Endothelial cell of umbilical vein (primary cell): ENCODE measurements around the gene PTGER4. TPM values are rescaled to one million over a fixed set of nuclear protein-coding genes. Genes with fewer than 3 reads are reported as not detected.
"Not testable (repeated sequence)": the region's sequence is repeated elsewhere in the genome, so short reads cannot be mapped to it uniquely, and the experiment has no call there.

Experiments used
- BruUV-seq: library from RNA; stranded (reverse); fragments of 400-500 nt; replicated peaks from 2 replicates; lab custom pipeline; 2021; lab: Mats Ljungman, UMichigan
- CTCF ChIA-PET: fragments of 300-600, 350-600 bp; sonication (Branson Sonifier 250); formaldehyde crosslinking; loops from one replicate; lab custom pipeline; 2021; ENCODE audit warnings: antibody characterized with exemption, inconsistent platforms; lab: Charles Lee
- POLR2A ChIA-PET: fragments of 300-600, 350-600 bp; sonication (Branson Sonifier 250); formaldehyde crosslinking; loops from one replicate; lab custom pipeline; 2021; ENCODE audit warnings: antibody characterized with exemption, inconsistent platforms; lab: Charles Lee
- DNase-seq: peaks from one replicate; pipeline ENCODE4 v3.0.0-alpha.2; 2011; ENCODE audit warnings: low read depth, low spot score
- FAIRE-seq: peaks from 2 replicates; lab custom pipeline; 2011; peaks lifted over from hg19 to GRCh38; lab: Jason Lieb, UNC
- H2AFZ ChIP-seq: 2 replicates; pipeline ENCODE4 v1.6.0; 2012; ENCODE audit warnings: low read depth, low read length, control low read depth, inconsistent platforms
- H3K27ac ChIP-seq: 2 replicates; pipeline ENCODE4 v1.5.1; 2011; ENCODE audit warnings: low read depth, mild to moderate bottlenecking, control low read depth, low read length, moderate library complexity; ENCODE audit not compliant: insufficient read depth
- H3K27me3 ChIP-seq, 2 experiments: 2 replicates each; pipeline versions ENCODE4 v1.6.0 to v1.6.1; 2011; ENCODE audit warnings: low read length in 2 of 2, mixed read lengths in 1 of 2; ENCODE audit not compliant: control insufficient read depth in 2 of 2, insufficient read depth in 2 of 2
- H3K36me3 ChIP-seq, 2 experiments: 2 replicates in 1 of 2; 3 replicates in 1 of 2; pipeline ENCODE4 v1.5.1; 2011; ENCODE audit warnings: low read length in 2 of 2, mild to moderate bottlenecking in 1 of 2, moderate library complexity in 1 of 2; ENCODE audit not compliant: control insufficient read depth in 2 of 2, insufficient read depth in 2 of 2; ENCODE audit errors: extremely low read depth in 1 of 2
- H3K4me1 ChIP-seq: 3 replicates; pipeline ENCODE4 v1.5.1; 2011; ENCODE audit warnings: mild to moderate bottlenecking, low read length; ENCODE audit not compliant: control insufficient read depth, insufficient read depth; ENCODE audit errors: extremely low read depth
- H3K4me2 ChIP-seq: 2 replicates; pipeline ENCODE4 v1.6.1; 2011; ENCODE audit warnings: low read length, control low read depth, mixed read lengths; ENCODE audit not compliant: insufficient read depth
- H3K4me3 ChIP-seq, 3 experiments: fragments of 200-600 bp in 1 of 3; sonication (generic), shearing (Covaris generic) in 1 of 3; replicated peaks in 1 of 3; 2 replicates each; pipeline ENCODE4 v1.5.1; 2011 to 2016; ENCODE audit warnings: control low read depth in 3 of 3, low read length in 3 of 3, mild to moderate bottlenecking in 2 of 3, inconsistent platforms in 1 of 3, low read depth in 1 of 3, moderate library complexity in 1 of 3; ENCODE audit not compliant: insufficient read depth in 1 of 3
- H3K79me2 ChIP-seq: 2 replicates; pipeline ENCODE4 v1.6.0; 2012; ENCODE audit warnings: low read length, inconsistent platforms; ENCODE audit not compliant: control insufficient read depth, insufficient read depth
- H3K9ac ChIP-seq: replicated peaks from 2 replicates; pipeline ENCODE3; 2011; ENCODE audit warnings: low read length, control low read depth; ENCODE audit not compliant: insufficient read depth; ENCODE audit errors: extremely low read depth
- H3K9me1 ChIP-seq: replicated peaks from 3 replicates; pipeline ENCODE4 v1.6.0; 2011; ENCODE audit warnings: mild to moderate bottlenecking, low read length; ENCODE audit not compliant: control insufficient read depth, insufficient read depth; ENCODE audit errors: extremely low read depth
- H3K9me3 ChIP-seq: replicated peaks from 2 replicates; pipeline ENCODE4 v1.5.1; 2012; ENCODE audit warnings: low read length, inconsistent platforms; ENCODE audit not compliant: control insufficient read depth, insufficient read depth
- H4K20me1 ChIP-seq: replicated peaks from 2 replicates; pipeline ENCODE3; 2011; ENCODE audit warnings: mild to moderate bottlenecking, low read length; ENCODE audit not compliant: control insufficient read depth, insufficient read depth; ENCODE audit errors: extremely low read depth
- GATA2 ChIP-seq: IDR thresholded peaks from 2 replicates; pipeline ENCODE4 v1.7.0; 2011; ENCODE audit warnings: low read depth, mild to moderate bottlenecking, moderate library complexity, mixed read lengths, low read length; ENCODE audit not compliant: insufficient read length, insufficient read depth
- POLR2AphosphoS5 ChIP-seq: IDR thresholded peaks from 2 replicates; pipeline ENCODE4 v1.6.1; 2012; ENCODE audit warnings: low read depth, mild to moderate bottlenecking, control low read depth, low read length, moderate library complexity; ENCODE audit not compliant: insufficient read depth
- dilution Hi-C: fragments of 300-500 bp; cut with MboI; formaldehyde crosslinking; loops from one replicate; pipeline ENCODE4 v1.15.0; 2019; ENCODE audit warnings: low sequenced_read_pairs; ENCODE audit not compliant: extremely low pct_ligation_motif_present
- intact Hi-C: fragments of 100-400 bp; cut with micrococcal nuclease; formaldehyde crosslinking; loops from one replicate; pipeline ENCODE4 v1.10.0; 2022
- polyA plus RNA-seq, 4 experiments: library from polyadenylated mRNA; depleted of rRNA in 3 of 4; stranded (reverse) in 3 of 4; unstranded in 1 of 4; fragments of >200 nt; gene quantifications; 2 replicates each; pipeline versions ENCODE4 v1.2.1 to v1.2.3, GENCODE V29; 2011 to 2012; ENCODE audit warnings: missing spikeins in 1 of 4
- total RNA-seq: library from RNA; stranded (reverse); gene quantifications from 2 replicates; pipeline ENCODE4 v1.2.3, GENCODE V29; 2021

PTGER4 gene
- total and polyA plus RNA-seq, 2 donors (not counting 3 experiments of a cell fraction or from before 2014, with no cell fraction given), result 23.6 to 37.4 TPM

- H3K79me2 ChIP-seq, result no peaks in the 10 kb centered on the region
- no peaks in the 10 kb centered on the region for H3K9me1 ChIP-seq
- no peak overlapping the region for H3K4me3 ChIP-seq
- H3K4me2 ChIP-seq, result no peak overlapping the region
- H4K20me1 ChIP-seq, result no peaks in the 10 kb centered on the region
- no peak for DNase-seq
- H3K4me1 ChIP-seq, result peaks cover 6% of the 10 kb centered on the region
- intact Hi-C loops, result no loop called here
- no peak for FAIRE-seq
- TF ChIP-seq POLR2AphosphoS5 (no peak), GATA2 (no peak)
- dilution Hi-C loops, result no loop called here
- no peaks in the 10 kb centered on the region for H3K27me3 ChIP-seq
- peaks cover 0 to 2% of the 10 kb centered on the region in 2 experiments for H3K36me3 ChIP-seq
- no peak overlapping the region for H3K9ac ChIP-seq
- CTCF ChIA-PET, result interaction anchor here (1.1 kb wide), 2 partner anchors 14 kb away, joined by 3 to 4 read pairs; no protein-coding TSS in a partner anchor
- H3K9me3 ChIP-seq, result no peaks in the 10 kb centered on the region
- no peak overlapping the region for H3K27ac ChIP-seq
- POLR2A ChIA-PET, result no interaction called here
- no peak overlapping the region for H2AFZ ChIP-seq
- BruUV-seq, result no TSS peak
Measured at GRCh38 chr5:40720069-40720468, 40.4 kb downstream of the PTGER4 start.

- H3K4me1 ChIP-seq, H3K27ac ChIP-seq, H3K27me3 ChIP-seq, H3K9me1 ChIP-seq, POLR2A ChIA-PET, dilution Hi-C loops, CTCF ChIA-PET, H3K79me2 ChIP-seq, H3K4me3 ChIP-seq, BruUV-seq, H4K20me1 ChIP-seq, FAIRE-seq, H3K36me3 ChIP-seq, H3K9me3 ChIP-seq, H3K4me2 ChIP-seq, DNase-seq, H3K9ac ChIP-seq, H2AFZ ChIP-seq, intact Hi-C loops: not testable (repeated sequence)
Measured at GRCh38 chr5:40722497-40722911, 42.8 kb downstream of the PTGER4 start.
